GM21367 (cell line): ENCODE data around the gene EXD3.

Experiments
- ATAC-seq: cut with Tn5 transposase; IDR thresholded peaks from one replicate; pipeline ENCODE4 v1.9.1; 2021; ENCODE audit not compliant: unreplicated experiment

The EXD3 gene

GRCh38 chr9:137367506-137368430 is 55.2 kb downstream of the EXD3 start:
- no peak for ATAC-seq

GRCh38 chr9:137366891-137367381 is 56.0 kb downstream of the EXD3 start:
- ATAC-seq: no peak

- ATAC-seq: no peak
Measured at GRCh38 chr9:137366445-137366810, 56.5 kb downstream of the EXD3 start.

GRCh38 chr9:137365552-137366444 is 57.2 kb downstream of the EXD3 start:
- no peak for ATAC-seq

- no peak for ATAC-seq
Measured at GRCh38 chr9:137365056-137365455, 57.9 kb downstream of the EXD3 start.

GRCh38 chr9:137359850-137360249 is 63.1 kb downstream of the EXD3 start:
- ATAC-seq: no peak

- ATAC-seq: no peak
Measured at GRCh38 chr9:137358126-137358525, 64.8 kb downstream of the EXD3 start.

GRCh38 chr9:137357166-137357565 is 65.8 kb downstream of the EXD3 start:
- no peak for ATAC-seq

- no peak for ATAC-seq
Measured at GRCh38 chr9:137355761-137356365, 67.1 kb downstream of the EXD3 start.

- no peak for ATAC-seq
Measured at GRCh38 chr9:137354845-137355760, 67.9 kb downstream of the EXD3 start.

- no peak for ATAC-seq
Measured at GRCh38 chr9:137354153-137354844, 68.7 kb downstream of the EXD3 start.

- no peak for ATAC-seq
Measured at GRCh38 chr9:137353223-137354152, 69.5 kb downstream of the EXD3 start.

- no peak for ATAC-seq
Measured at GRCh38 chr9:137352511-137353222, 70.3 kb downstream of the EXD3 start.

GRCh38 chr9:137351781-137352501 is 71.0 kb downstream of the EXD3 start:
- no peak for ATAC-seq

GRCh38 chr9:137350696-137351584 is 72.0 kb downstream of the EXD3 start:
- no peak for ATAC-seq

- no peak for ATAC-seq
Measured at GRCh38 chr9:137349471-137350033, 73.4 kb downstream of the EXD3 start.
